B cell (primary cell): Measurements from ENCODE around the gene BAZ1B.

Experiments
- CTCF ChIP-seq: fragments of 200-600 bp; IDR thresholded peaks from one replicate; pipeline ENCODE4 v1.8.0; 2022; ENCODE audit warnings: antibody characterized with exemption, mild to moderate bottlenecking
- EZH2 ChIP-seq: IDR thresholded peaks from 2 replicates; pipeline ENCODE4 v1.6.1; 2012; ENCODE audit warnings: borderline replicate concordance, low read depth, mild to moderate bottlenecking, moderate library complexity, low read length; ENCODE audit not compliant: insufficient read depth, poor library complexity, severe bottlenecking

- TF ChIP-seq CTCF (no peak), EZH2 (no peak)
These were observed 44.7 kb downstream of the BAZ1B start for GRCh38 chr7:73477376-73477775.
